Gastroesophageal sphincter (tissue), 4 donors: ENCODE measurements around the gene CD19. TPM values are rescaled to one million over a fixed set of nuclear protein-coding genes. Genes with fewer than 3 reads are reported as not detected.
"Not testable (repeated sequence)": the region's sequence is repeated elsewhere in the genome, so short reads cannot be mapped to it uniquely, and the experiment has no call there.

Experiments used
- ATAC-seq: fragments of 150-250 bp; one replicate; pipeline ENCODE4 v1.9.1; 2016; ENCODE audit warnings: mild to moderate bottlenecking, moderate library complexity
- H3K27ac ChIP-seq, 4 donors: fragments of 200-600 bp; sonication (generic) in 3 of 4; 1 replicate in 3 of 4; 2 replicates in 1 of 4; pipeline ENCODE4 v1.5.1; 2016 to 2019
- H3K27me3 ChIP-seq: fragments of 200-600 bp; sonication (generic); one replicate; pipeline ENCODE4 v1.5.1; 2019
- H3K36me3 ChIP-seq, 2 donors: fragments of 200-600 bp; sonication (generic); one replicate each; pipeline ENCODE4 v1.5.1; 2019; ENCODE audit warnings: control low read depth in 1 of 2
- H3K4me1 ChIP-seq, 3 donors: fragments of 200-600 bp; sonication (generic); 1 replicate in 2 of 3; 2 replicates in 1 of 3; pipeline ENCODE4 v1.5.1; 2016 to 2019; ENCODE audit warnings: control low read depth in 2 of 3
- H3K4me3 ChIP-seq, 2 donors: fragments of 200-600 bp; sonication (generic); one replicate each; pipeline ENCODE4 v1.5.1; 2019; ENCODE audit warnings: mild to moderate bottlenecking in 1 of 2, moderate library complexity in 1 of 2
- H3K9me3 ChIP-seq, 3 donors: fragments of 200-600 bp; sonication (generic); one replicate each; pipeline ENCODE4 v1.5.1; 2017 to 2019; ENCODE audit warnings: control low read depth in 2 of 3
- EP300 ChIP-seq: sonication (generic); formaldehyde crosslinking; IDR thresholded peaks from one replicate; pipeline ENCODE4 v1.6.1; 2017; ENCODE audit warnings: antibody characterized with exemption, mild to moderate bottlenecking
- POLR2A ChIP-seq, 2 donors: fragments of 450-650 bp; IDR thresholded peaks; one replicate each; pipeline ENCODE4 v1.6.1; 2017; ENCODE audit warnings: antibody characterized with exemption in 2 of 2, mild to moderate bottlenecking in 2 of 2, moderate library complexity in 1 of 2
- POLR2AphosphoS5 ChIP-seq: sonication (generic); formaldehyde crosslinking; IDR thresholded peaks from one replicate; pipeline ENCODE4 v1.6.1; 2017; ENCODE audit warnings: antibody characterized with exemption
- WGBS, 2 donors: methylation state at CpG; one replicate each; pipeline ENCODE4 v1.1.5; 2018; ENCODE audit warnings: low coverage in 1 of 2; 5-methylcytosine and 5-hydroxymethylcytosine counted together
- total RNA-seq, 4 donors: library from RNA; depleted of rRNA; stranded (reverse); fragments of >200 nt; gene quantifications; one replicate each; pipeline ENCODE4 v1.1.0, GENCODE V29; 2016
- TF ChIP-seq, protein P1 (sequence below), 4 experiments: fragments of 200-600 bp in 2 of 4; fragments of 450-650 bp in 2 of 4; sonication (generic) in 1 of 4; IDR thresholded peaks; one replicate each; pipeline ENCODE4 v1.5.1; 2017 to 2019; ENCODE audit warnings: antibody characterized with exemption in 4 of 4, mild to moderate bottlenecking in 2 of 4, moderate library complexity in 2 of 4

The CD19 gene
- total RNA-seq, 4 donors from 2014 or later = not detected

DNA sequence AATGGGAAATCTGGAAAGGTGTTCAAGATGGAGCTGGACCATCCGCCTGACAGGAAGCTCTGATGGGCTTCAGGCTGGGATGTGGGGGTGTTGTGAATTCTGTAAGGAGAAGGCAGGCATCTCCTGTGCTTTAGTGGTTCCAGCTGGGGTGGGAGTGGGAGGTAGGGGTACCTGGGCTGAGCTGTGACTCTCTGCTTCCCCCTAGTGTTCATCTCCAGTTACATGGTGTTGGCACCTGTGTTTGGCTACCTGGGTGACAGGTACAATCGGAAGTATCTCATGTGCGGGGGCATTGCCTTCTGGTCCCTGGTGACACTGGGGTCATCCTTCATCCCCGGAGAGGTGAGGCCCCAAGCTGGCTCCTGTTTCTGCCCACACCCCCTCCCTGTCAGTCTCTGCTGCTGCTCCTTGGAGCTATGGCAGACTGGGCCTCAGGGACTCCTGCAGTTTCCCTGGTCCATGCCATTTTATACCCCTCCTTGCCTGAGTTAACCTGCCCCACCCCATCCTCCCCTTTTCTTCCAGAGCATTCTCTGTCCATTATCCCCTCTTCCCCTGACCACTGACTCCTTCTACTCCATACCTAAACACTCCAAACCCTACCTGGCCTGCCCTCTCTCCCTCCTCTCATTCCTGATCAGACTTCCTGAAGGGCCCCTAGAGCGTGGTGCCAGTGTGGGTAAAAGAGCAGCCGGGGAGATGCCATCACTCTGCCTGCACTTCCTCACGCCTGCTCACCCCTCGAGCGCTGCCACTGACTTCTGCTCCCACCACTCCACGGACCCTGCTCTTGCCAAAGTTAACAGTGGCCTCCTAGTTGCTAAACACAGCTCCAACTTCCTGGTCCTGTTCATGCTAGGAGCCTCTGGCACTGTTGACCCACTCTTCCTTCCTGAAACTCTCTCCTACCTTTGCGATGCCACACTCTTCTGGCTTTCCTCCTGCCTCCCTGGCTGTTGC, 46.2 kb downstream of the CD19 start:
- Histone ChIP-seq H3K4me1 (peaks cover 0 to 31% (median 18%) of the 10 kb centered on the region in 3 donors), H3K36me3 (peaks cover 0 to 66% of the 10 kb centered on the region in 2 donors), H3K27ac (no peak overlapping the region), H3K4me3 (no peak overlapping the region), H3K9me3 (no peaks in the 10 kb centered on the region), H3K27me3 (no peaks in the 10 kb centered on the region)
- no peak for TF ChIP-seq POLR2A (IDR thresholded peaks at IDR 0.05)
- no peak for ATAC-seq
- WGBS, 2 donors = 84 to 93% methylated on average over 8 to 11 of the region's 11 CpGs

DNA sequence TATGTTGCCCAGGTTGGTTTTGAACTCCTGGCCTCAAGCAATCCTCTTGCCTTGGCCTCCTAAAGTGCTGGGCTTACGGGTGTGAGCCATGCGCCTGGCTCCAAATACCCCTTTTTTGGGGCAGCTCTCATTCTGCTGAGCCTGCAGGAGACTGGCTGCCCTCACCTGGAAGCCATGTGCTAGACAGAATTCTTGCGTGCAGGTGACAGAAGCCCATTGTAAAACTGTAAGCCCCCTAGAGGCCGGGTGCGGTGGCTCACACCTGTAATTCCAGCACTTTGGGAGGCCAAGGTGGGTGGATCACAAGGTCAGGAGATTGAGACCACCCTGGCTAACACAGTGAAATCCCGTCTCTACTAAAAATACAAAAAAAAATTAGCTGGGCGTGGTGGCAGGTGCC, 48.6 kb downstream of the CD19 start:
- ATAC-seq, H3K9me3 ChIP-seq, H3K4me3 ChIP-seq, H3K27me3 ChIP-seq, H3K27ac ChIP-seq: not testable (repeated sequence)
- 72 to 100% methylated on average over 2 to 4 of the region's 7 CpGs for WGBS, 2 donors
- Histone ChIP-seq H3K36me3 (peaks cover 0 to 89% of the 10 kb centered on the region in 2 donors), H3K4me1 (peaks cover 0 to 16% (median 10%) of the 10 kb centered on the region in 3 donors)

DNA sequence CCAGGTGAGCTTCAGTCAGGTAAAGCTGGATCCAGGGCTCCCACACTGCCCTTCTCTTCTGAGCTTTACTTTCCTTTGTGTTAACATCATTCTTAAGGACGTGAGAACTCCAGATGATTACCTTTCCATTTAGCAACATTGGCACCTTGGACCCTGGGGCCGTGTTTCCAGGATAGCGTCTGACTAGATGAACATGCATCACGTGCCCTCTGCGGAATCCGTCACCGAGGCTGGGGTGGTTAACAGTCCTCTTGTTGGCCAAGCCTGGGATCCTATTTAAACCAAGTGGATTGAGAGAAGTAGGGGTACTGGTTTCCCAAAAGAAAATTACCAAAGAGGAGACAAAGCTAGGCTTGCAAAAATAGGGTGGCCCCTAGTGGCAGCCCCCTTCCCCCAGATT, 49.2 kb downstream of the CD19 start:
- H3K36me3 ChIP-seq = peaks cover 0 to 95% of the 10 kb centered on the region in 2 donors
- no peak for ATAC-seq
- peaks cover 0 to 10% (median 4%) of the 10 kb centered on the region in 3 donors for H3K4me1 ChIP-seq
- WGBS, 2 donors = 86% methylated on average over 1 of the region's 7 CpGs
- TF ChIP-seq POLR2AphosphoS5 (no peak), POLR2A (IDR thresholded peaks at IDR 0.05) (no peak), EP300 (no peak)
- TF ChIP-seq, protein P1, sequence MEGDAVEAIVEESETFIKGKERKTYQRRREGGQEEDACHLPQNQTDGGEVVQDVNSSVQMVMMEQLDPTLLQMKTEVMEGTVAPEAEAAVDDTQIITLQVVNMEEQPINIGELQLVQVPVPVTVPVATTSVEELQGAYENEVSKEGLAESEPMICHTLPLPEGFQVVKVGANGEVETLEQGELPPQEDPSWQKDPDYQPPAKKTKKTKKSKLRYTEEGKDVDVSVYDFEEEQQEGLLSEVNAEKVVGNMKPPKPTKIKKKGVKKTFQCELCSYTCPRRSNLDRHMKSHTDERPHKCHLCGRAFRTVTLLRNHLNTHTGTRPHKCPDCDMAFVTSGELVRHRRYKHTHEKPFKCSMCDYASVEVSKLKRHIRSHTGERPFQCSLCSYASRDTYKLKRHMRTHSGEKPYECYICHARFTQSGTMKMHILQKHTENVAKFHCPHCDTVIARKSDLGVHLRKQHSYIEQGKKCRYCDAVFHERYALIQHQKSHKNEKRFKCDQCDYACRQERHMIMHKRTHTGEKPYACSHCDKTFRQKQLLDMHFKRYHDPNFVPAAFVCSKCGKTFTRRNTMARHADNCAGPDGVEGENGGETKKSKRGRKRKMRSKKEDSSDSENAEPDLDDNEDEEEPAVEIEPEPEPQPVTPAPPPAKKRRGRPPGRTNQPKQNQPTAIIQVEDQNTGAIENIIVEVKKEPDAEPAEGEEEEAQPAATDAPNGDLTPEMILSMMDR (IDR thresholded peaks at IDR 0.05) = no peak
- H3K9me3 ChIP-seq = no peaks in the 10 kb centered on the region
- H3K27me3 ChIP-seq = no peaks in the 10 kb centered on the region
- H3K27ac ChIP-seq = no peak overlapping the region
- H3K4me3 ChIP-seq = no peak overlapping the region

DNA sequence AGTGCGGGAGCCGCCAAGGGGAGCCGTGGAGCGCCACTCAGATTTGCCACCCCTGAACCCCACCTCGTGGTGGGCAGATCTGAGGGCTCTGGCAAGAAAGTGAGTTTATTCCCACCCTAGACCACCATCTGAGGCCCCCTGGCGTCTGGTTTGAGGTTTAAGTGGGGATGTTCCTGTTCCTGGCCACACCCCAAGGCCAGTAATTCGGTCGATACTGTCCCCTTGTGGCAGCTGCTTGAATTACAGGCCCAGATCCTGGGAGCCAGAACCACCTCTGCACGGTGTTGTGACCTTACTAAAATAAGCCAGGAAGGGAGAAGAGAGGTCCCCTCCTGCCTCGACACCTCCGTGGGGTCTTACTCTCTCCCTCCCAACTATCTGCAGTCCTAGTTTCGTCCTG, 49.7 kb downstream of the CD19 start:
- peaks cover 0 to 98% of the 10 kb centered on the region in 2 donors for H3K36me3 ChIP-seq

DNA sequence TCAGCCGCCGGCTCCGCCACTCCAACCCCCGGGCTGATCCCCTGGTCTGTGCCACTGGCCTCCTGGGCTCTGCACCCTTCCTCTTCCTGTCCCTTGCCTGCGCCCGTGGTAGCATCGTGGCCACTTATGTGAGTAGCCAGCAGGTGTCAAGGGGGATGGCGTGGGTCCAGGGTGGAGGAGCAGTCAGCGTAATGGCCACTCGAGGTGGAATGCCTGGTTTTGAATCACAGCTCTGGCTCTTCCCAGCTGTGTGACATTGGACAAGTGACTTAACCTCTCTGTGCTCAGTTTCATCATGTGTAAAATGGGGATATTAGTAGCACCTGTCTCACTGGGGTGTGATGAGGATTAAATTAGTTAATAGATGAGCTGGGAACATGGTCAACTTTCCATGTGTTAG, 50.6 kb downstream of the CD19 start:
- Histone ChIP-seq H3K27me3 (no peaks in the 10 kb centered on the region), H3K36me3 (peaks cover 0 to 100% of the 10 kb centered on the region in 2 donors), H3K4me3 (no peak overlapping the region), H3K27ac (no peak overlapping the region), H3K4me1 (no peaks in the 10 kb centered on the region), H3K9me3 (peaks cover 0 to 11% (median 0%) of the 10 kb centered on the region in 3 donors)
- WGBS, 2 donors = 93 to 100% methylated on average over 1 to 5 of the region's 10 CpGs
- no peak for TF ChIP-seq EP300
- TF ChIP-seq POLR2AphosphoS5 = no peak
- TF ChIP-seq, protein P1 (IDR thresholded peaks at IDR 0.05) = no peak
- no peak for TF ChIP-seq POLR2A (IDR thresholded peaks at IDR 0.05)
- no peak for ATAC-seq

More for the DNA sequence above, 49.7 kb downstream of the CD19 start:
- ATAC-seq = no peak
- Histone ChIP-seq H3K4me3 (no peak overlapping the region), H3K9me3 (peaks cover 0 to 2% (median 0%) of the 10 kb centered on the region in 3 donors), H3K27me3 (no peaks in the 10 kb centered on the region), H3K4me1 (peaks cover 0 to 4% (median 0%) of the 10 kb centered on the region in 3 donors), H3K27ac (no peak overlapping the region)
- 80 to 92% methylated on average over 1 to 3 of the region's 12 CpGs for WGBS, 2 donors
- TF ChIP-seq POLR2A (IDR thresholded peaks at IDR 0.05) = no peak
- TF ChIP-seq EP300 = no peak
- TF ChIP-seq, protein P1 (IDR thresholded peaks at IDR 0.05) = peak in 1 of 4 experiments; percentile 22

DNA sequence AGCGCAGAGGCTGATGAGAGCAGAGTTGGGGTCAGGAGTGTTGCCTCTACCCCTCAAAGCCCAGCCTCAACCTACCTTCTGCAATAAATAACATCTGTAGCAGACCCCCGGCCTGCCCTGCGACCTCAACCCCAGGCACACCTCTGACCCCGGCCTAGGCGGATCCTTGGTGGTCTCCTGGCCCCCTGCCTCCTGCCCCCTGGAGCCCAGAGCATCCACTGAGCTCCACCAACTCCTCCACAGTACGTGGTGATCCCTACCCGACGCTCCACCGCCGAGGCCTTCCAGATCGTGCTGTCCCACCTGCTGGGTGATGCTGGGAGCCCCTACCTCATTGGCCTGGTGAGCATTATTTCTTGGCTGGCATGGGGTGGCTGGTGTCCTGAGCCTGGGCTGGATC, 51.2 kb downstream of the CD19 start:
- ATAC-seq = no peak
- Histone ChIP-seq H3K9me3 (peaks cover 0 to 13% (median 0%) of the 10 kb centered on the region in 3 donors), H3K4me3 (no peak overlapping the region), H3K4me1 (no peaks in the 10 kb centered on the region), H3K27me3 (no peaks in the 10 kb centered on the region), H3K36me3 (peaks cover 0 to 100% of the 10 kb centered on the region in 2 donors), H3K27ac (no peak overlapping the region)
- 60 to 100% methylated on average over 1 of the region's 11 CpGs for WGBS, 2 donors
- TF ChIP-seq POLR2A (IDR thresholded peaks at IDR 0.05) (no peak), EP300 (no peak), POLR2AphosphoS5 (no peak)
- TF ChIP-seq, protein P1 (IDR thresholded peaks at IDR 0.05) = no peak
